Epithelial cell of proximal tubule (primary cell): Measurements from ENCODE around the gene OR9A2. TPM values are rescaled to one million over a fixed set of nuclear protein-coding genes. Genes with fewer than 3 reads are reported as not detected.

Source experiments
- DNase-seq: peaks from one replicate; pipeline ENCODE4 v3.0.0-alpha.2; 2011; ENCODE audit warnings: low read depth
- H3K4me3 ChIP-seq: 2 replicates; pipeline ENCODE4 v1.5.1; 2011; ENCODE audit warnings: low read depth, mild to moderate bottlenecking, low read length
- total RNA-seq: library from RNA; depleted of rRNA; stranded (reverse); fragments of >200 nt; gene quantifications from 2 replicates; pipeline ENCODE4 v1.2.3, GENCODE V29; 2015
- TF ChIP-seq, protein P1 (sequence below): conservative IDR thresholded peaks from 2 replicates; pipeline ENCODE4 v1.5.1; 2012; ENCODE audit warnings: low read depth, mild to moderate bottlenecking, low read length

The OR9A2 gene
- total RNA-seq, 1 donor from 2014 or later: 0.17 TPM

DNA sequence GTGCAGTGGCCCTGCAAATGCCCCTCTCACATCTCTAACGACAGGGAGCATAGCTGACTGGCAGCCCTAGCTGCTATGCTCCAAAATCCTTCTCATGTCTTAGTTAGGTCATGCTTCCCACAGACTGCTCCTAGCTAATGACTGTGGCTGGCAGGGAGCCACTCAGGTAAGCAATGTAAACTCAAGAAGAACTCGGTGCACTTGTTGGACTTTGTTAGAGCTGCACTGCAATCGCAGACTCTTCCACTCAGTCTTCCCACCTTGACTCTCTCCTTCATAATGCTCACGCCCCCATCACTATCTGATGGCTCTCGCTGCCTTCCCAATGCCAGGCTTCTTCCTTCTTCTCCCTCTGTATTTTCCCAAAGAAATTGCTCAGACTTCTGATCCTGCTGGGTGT, 24.0 kb downstream of the OR9A2 start:
- TF ChIP-seq, protein P1, sequence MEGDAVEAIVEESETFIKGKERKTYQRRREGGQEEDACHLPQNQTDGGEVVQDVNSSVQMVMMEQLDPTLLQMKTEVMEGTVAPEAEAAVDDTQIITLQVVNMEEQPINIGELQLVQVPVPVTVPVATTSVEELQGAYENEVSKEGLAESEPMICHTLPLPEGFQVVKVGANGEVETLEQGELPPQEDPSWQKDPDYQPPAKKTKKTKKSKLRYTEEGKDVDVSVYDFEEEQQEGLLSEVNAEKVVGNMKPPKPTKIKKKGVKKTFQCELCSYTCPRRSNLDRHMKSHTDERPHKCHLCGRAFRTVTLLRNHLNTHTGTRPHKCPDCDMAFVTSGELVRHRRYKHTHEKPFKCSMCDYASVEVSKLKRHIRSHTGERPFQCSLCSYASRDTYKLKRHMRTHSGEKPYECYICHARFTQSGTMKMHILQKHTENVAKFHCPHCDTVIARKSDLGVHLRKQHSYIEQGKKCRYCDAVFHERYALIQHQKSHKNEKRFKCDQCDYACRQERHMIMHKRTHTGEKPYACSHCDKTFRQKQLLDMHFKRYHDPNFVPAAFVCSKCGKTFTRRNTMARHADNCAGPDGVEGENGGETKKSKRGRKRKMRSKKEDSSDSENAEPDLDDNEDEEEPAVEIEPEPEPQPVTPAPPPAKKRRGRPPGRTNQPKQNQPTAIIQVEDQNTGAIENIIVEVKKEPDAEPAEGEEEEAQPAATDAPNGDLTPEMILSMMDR: no peak
- H3K4me3 ChIP-seq: peak overlapping the region; percentile 27
- no peak for DNase-seq

DNA sequence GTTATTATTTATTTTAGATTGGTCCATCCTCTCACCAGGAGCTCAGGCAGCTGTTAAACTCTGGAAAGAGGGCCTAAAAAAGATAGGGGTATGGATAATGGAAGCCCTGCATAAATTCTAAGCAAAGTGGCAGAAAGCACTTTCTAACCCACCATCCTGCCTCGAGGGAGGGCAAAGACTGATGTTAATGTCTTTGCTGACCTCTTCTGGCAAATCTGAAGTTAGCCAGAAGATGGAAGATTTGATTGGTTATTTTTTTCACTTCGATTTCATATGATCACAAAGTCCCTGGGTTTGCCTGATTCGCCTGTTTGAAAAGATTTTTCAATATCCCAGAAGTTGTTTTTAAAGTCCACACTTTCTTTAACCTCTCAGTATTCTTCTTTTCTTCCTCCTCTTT, 24.8 kb downstream of the OR9A2 start:
- TF ChIP-seq, protein P1: peak; percentile 48
- DNase-seq: no peak
- H3K4me3 ChIP-seq: no peak overlapping the region

DNA sequence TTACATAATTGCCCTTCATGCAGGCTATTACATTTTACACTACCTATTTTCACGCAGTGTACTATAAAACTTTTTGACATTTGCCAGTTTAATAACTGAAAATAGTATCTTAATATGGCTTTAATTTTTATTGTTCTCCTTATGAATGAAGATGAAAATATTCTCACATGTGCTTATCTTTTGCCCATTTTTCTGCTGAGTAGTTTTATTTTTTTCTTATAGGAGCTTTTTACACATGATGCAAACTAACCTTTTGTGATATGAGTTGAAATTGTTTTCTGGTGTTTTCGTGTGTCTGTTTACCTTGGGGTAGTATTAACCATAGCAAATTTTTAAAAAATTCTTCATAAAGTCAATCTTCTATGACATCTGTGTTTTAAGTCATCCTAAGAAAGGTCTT, 26.3 kb downstream of the OR9A2 start:
- DNase-seq: no peak
- no peak overlapping the region for H3K4me3 ChIP-seq
- TF ChIP-seq, protein P1: no peak

DNA sequence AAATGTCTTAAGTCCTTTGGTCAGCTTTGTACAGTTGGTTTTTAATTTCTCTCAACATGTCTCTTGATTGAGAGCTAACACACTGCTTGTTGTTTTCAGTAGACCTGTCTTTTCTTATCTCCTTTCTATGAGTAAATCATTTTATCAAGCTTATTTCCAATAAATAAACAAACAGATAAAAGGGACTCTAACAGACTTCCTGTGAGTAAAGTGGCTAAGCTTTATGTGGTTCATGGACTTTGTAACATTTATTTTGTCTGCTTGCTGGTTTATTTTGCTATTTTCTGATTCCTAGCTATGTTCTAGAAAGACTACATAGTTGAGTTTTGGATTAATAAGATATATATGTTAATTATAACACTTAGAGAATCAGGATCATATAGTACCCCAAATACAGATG, 27.1 kb downstream of the OR9A2 start:
- no peak overlapping the region for H3K4me3 ChIP-seq
- TF ChIP-seq, protein P1: no peak
- DNase-seq: no peak

DNA sequence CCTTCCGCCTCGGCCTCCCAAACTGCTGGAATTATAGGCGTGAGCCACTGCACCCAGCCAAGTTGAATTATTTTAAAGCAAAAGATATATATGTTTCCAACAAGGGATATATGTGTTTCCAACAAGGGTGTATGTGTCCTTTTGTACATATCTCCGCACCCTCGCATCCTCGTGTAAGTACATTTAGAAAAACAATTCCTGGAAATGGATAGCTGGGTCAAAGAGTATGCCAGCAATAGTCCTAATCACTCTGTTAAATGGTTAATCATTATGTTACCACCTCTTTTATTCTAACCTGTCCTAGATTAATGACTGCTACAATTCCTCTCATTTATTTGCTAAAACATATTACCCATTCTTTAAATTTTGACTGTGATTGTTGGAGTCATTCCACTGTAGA, 28.0 kb downstream of the OR9A2 start:
- H3K4me3 ChIP-seq: no peak overlapping the region
- DNase-seq: no peak
- TF ChIP-seq, protein P1: no peak

DNA sequence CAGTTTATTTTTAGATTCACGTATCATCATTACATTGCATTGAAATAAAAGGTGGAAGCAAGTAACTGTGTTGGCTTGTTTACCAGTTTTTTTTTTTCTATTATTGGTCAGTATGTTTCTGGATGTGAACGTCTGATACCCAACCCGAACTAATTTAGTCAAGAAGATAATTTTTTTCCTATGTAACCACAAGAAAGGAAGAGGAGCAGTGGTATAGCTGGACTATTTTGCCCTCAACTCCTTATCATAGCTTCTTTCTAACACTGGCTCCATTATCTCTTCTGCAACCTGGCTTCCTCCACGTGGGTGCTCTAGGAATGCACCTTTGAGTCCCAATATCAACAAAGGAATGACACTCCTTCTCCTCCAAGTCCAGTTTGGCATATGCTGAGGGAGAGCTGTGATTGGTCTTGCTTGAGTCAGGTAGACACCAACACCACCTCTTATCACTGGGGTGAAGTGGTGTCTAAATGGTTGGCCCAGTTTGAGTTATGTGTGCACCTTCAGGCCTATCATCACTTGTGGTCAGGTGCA, 29.4 kb downstream of the OR9A2 start:
- DNase-seq: no peak
- no peak overlapping the region for H3K4me3 ChIP-seq
- TF ChIP-seq, protein P1: no peak

DNA sequence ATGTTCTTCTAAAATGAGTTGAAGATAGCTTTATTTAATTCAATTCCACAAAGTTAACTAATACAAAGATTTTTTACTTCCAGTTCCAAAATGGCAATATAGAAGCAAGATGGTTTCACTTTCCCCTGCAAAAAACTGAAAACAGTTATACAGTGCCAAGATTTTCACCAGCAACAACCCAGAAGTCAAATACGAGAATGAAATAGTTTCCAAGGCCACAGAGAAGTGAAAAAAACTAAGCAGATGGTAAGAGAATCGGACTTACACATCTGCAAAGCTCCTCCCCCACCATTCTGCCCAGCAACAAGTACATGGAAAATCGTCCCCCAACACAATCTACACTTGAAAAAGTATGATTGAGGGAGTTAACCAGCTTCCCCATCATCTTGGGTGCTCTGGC, 34.5 kb downstream of the OR9A2 start:
- TF ChIP-seq, protein P1: no peak
- H3K4me3 ChIP-seq: no peak overlapping the region
- DNase-seq: no peak
